K562 (cell line): ENCODE results near the gene TRUB1.

Source experiments
- CTCF ChIP-seq, 3 experiments: IDR thresholded peaks in 2 of 3; conservative IDR thresholded peaks in 1 of 3; 2 replicates each; pipeline ENCODE4 v1.5.1; 2011 to 2012; ENCODE audit warnings: low read length in 3 of 3, mild to moderate bottlenecking in 3 of 3, control low read depth in 2 of 3, improper control_type of control experiment in 1 of 3, inconsistent platforms in 1 of 3, low read depth in 1 of 3, mixed read lengths in 1 of 3, moderate library complexity in 1 of 3; ENCODE audit not compliant: insufficient read depth in 2 of 3
- E2F1 ChIP-seq: sonication (generic); formaldehyde crosslinking; IDR thresholded peaks from 2 replicates; pipeline ENCODE4 v1.8.1; 2023; ENCODE audit warnings: mild to moderate bottlenecking, missing genetic modification reagents, moderate library complexity
- HNRNPH1 ChIP-seq: fragments of 200-400 bp; formaldehyde crosslinking; optimal IDR thresholded peaks from 2 replicates; pipeline ENCODE3; 2017; ENCODE audit warnings: low read depth, mild to moderate bottlenecking, low read length, moderate library complexity
- MAFK ChIP-seq: IDR thresholded peaks from 2 replicates; pipeline ENCODE4 v1.6.1; 2011; ENCODE audit warnings: low read length, improper control_type of control experiment
- NCOA2 ChIP-seq, 2 experiments: fragments of 450-650 bp; IDR thresholded peaks; 2 replicates each; pipeline ENCODE4 v1.6.1; 2018; ENCODE audit warnings: mild to moderate bottlenecking in 2 of 2, moderate library complexity in 1 of 2; ENCODE audit not compliant: partially characterized antibody in 2 of 2
- NFIC ChIP-seq: fragments of 450-650 bp; IDR thresholded peaks from 2 replicates; pipeline ENCODE4 v1.6.1; 2017; ENCODE audit warnings: mild to moderate bottlenecking, inconsistent platforms
- POLR3A ChIP-seq: IDR thresholded peaks from 2 replicates; pipeline ENCODE4 v1.6.1; 2011; ENCODE audit warnings: borderline replicate concordance, mild to moderate bottlenecking, moderate library complexity; ENCODE audit not compliant: insufficient read length, insufficient read depth; ENCODE audit errors: extremely low read depth
- RAD21 ChIP-seq, 2 experiments: fragments of 250-450 bp in 1 of 2; fragments of 450-650 bp in 1 of 2; sonication (Bioruptor Pico) in 1 of 2; formaldehyde crosslinking in 1 of 2; IDR thresholded peaks in 1 of 2; conservative IDR thresholded peaks in 1 of 2; 2 replicates each; pipeline versions ENCODE4 v1.4.0 to v1.8.0; 2020 to 2022; ENCODE audit warnings: mild to moderate bottlenecking in 2 of 2, moderate library complexity in 1 of 2
- ZBTB12 ChIP-seq: fragments of 250-450 bp; sonication (Bioruptor Pico); IDR thresholded peaks from 2 replicates; pipeline ENCODE4 v1.4.0; 2020
- ZNF324 ChIP-seq: fragments of 250-450 bp; sonication (Bioruptor Pico); IDR thresholded peaks from 2 replicates; pipeline ENCODE4 v1.4.0; 2020; ENCODE audit warnings: mild to moderate bottlenecking
- TF ChIP-seq, protein P1 (sequence below): IDR thresholded peaks from 3 replicates; pipeline ENCODE4 v1.6.1; 2011; ENCODE audit warnings: borderline replicate concordance, mild to moderate bottlenecking; ENCODE audit not compliant: insufficient read length, insufficient read depth

- no peak for TF ChIP-seq POLR3A
- no peak for TF ChIP-seq MAFK
- TF ChIP-seq CTCF (IDR thresholded peaks at IDR 0.05 in 2 of 3, conservative IDR thresholded peaks at IDR 0.05 in 1 of 3; ENCODE audit: insufficient read depth in 2 of 3, low read depth in 1 of 3, low read length in 3 of 3), result no peak
- peak; percentile 54; the same call in 1 of the 2 replicates for TF ChIP-seq NFIC
- TF ChIP-seq E2F1 (CRISPR knock-in tag), result no peak
- TF ChIP-seq RAD21 (CRISPR knock-in tag; conservative IDR thresholded peaks at IDR 0.05 in 1 of 2, IDR thresholded peaks at IDR 0.05 in 1 of 2), result no peak
- no peak for TF ChIP-seq ZNF324
- no peak for TF ChIP-seq NCOA2 (IDR thresholded peaks at IDR 0.05; ENCODE audit: partially characterized antibody in 2 of 2)
- no peak for TF ChIP-seq HNRNPH1
- TF ChIP-seq, protein P1, sequence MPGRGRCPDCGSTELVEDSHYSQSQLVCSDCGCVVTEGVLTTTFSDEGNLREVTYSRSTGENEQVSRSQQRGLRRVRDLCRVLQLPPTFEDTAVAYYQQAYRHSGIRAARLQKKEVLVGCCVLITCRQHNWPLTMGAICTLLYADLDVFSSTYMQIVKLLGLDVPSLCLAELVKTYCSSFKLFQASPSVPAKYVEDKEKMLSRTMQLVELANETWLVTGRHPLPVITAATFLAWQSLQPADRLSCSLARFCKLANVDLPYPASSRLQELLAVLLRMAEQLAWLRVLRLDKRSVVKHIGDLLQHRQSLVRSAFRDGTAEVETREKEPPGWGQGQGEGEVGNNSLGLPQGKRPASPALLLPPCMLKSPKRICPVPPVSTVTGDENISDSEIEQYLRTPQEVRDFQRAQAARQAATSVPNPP, result no peak
- no peak for TF ChIP-seq ZBTB12 (CRISPR knock-in tag)
Observed at GRCh38 chr10:114920459-114920858, 17.5 kb upstream of the TRUB1 start.
